HG03520 (cell line): ENCODE data around the gene PARD6G.
A peak's percentile ranks its signal among the peaks of the same experiment; 100 is the strongest.
"Not testable (repeated sequence)": the region's sequence is repeated elsewhere in the genome, so short reads cannot be mapped to it uniquely, and the experiment has no call there.

ENCODE experiments used
- ATAC-seq: cut with Tn5 transposase; IDR thresholded peaks from one replicate; pipeline ENCODE4 v1.9.1; 2021; ENCODE audit warnings: mild to moderate bottlenecking, moderate library complexity; ENCODE audit not compliant: unreplicated experiment

Gene PARD6G

GRCh38 chr18:80175451-80176204 is 71.7 kb downstream of the PARD6G start:
- no peak for ATAC-seq

DNA sequence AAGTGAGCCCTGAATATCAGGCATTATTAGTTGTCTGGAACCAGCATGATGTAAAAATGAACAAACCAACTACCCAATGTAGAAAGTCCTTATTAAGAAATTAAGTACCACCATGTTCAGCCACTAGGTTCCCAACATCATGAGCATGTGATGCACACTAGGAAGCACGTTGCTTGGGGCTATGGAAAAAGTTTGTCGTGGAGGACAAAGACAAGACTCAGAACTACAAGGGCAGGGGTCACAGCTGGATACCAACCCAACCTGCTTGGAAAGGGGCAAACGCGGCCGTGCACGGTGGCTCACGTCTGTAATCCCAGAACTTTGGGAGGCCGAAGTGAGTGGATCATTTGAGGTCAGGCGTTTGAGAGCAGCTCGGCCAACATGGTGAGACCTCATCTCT is 74.3 kb downstream of the PARD6G start:
- ATAC-seq = no peak

- ATAC-seq = no peak
Observed at GRCh38 chr18:80172056-80172455, 75.3 kb downstream of the PARD6G start.

- ATAC-seq = no peak
Observed at GRCh38 chr18:80171054-80171872, 76.1 kb downstream of the PARD6G start.

DNA sequence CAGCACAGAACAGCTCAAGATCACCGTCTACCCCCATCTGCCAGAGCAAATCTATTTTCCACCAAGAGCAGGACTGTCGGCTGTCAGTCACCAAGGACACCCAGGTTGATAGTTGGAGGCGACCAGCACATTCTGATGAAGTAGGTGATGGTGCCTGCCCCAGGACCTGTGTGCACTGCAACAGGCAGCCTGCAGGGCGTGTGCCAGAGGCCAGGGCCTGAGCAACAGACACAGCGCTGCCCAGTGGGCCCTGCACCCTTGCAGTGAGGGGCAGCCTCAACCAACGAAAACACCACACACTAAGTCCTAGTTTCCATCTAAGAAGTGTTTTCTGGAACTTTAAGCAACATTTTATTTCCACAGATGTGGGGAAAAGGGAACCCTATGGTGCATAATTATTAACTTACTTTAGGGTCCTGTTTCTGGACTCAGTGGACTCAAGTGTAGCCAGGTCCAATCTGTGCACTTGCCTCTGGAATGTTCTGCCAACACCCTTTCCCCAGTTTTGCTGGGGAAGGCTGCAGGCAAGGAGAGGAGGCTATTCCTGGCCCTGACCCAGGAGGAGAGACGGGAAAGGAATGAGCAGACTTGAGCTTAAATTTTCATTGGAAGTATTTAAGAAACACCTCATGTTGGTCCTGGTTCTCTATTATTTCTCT is 76.8 kb downstream of the PARD6G start:
- no peak for ATAC-seq

- ATAC-seq = no peak
Observed at GRCh38 chr18:80169607-80170006, 77.7 kb downstream of the PARD6G start.

DNA sequence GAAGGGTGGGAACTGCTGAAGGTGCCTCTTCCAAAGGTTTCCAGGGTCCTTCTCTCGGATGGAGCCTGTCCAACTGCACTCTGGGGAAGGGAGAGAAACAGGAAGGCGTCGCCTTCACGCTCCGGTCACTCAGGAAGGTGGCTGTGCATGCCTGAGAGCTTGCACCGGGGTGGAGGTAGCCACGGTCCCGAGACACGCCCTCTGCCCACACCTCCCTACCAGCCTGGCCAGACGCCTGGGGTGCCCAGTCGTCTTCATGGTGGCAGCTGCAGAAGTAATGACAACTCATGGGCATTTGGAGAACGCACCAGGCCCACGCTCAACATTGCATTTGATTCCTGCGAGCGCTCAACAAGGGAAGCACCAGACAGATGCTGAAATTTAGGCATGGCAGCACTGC is 78.3 kb downstream of the PARD6G start:
- no peak for ATAC-seq

DNA sequence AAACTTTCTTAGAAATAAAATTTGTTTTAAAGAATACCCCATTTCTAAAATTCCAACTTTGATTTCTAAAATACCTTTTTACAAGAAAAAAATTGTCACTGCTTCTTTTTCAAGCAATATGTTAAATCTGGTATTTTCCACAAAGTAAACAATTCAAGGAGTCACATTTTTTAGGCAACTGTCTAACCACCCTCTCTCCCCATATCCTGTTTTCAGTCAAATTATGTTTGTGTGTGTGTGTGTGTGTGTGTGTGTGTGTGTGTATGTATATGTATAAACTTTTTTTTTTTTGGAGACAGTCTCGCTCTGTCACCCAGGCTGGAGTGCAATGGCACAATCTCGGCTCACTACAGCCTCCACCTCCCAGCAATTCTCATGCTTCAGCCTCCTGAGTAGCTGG is 79.0 kb downstream of the PARD6G start:
- ATAC-seq = no peak

DNA sequence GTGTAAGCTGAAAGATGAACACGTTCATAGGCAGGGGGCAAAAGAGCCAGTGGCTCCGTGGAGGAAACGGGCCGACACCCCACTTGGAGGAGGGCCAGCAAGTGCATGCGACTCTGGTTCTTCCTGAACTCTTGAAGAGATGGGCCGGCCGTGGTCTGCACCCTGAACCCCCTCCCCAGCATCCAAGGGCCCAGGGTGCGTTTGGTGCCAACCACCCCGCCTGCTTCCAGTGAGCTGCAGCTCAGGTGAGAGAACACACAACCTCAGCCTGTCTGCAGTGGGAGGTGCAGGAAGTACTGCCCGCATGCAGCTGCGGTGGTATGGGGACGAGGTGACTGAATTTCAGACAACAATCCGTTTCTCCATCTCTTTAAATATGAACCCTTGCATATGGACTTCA is 79.4 kb downstream of the PARD6G start:
- no peak for ATAC-seq

GRCh38 chr18:80167331-80167730 is 80.0 kb downstream of the PARD6G start:
- no peak for ATAC-seq

- ATAC-seq = no peak
Observed at GRCh38 chr18:80166725-80167124, 80.6 kb downstream of the PARD6G start.

- ATAC-seq = no peak
Observed at GRCh38 chr18:80166240-80166639, 81.1 kb downstream of the PARD6G start.

DNA sequence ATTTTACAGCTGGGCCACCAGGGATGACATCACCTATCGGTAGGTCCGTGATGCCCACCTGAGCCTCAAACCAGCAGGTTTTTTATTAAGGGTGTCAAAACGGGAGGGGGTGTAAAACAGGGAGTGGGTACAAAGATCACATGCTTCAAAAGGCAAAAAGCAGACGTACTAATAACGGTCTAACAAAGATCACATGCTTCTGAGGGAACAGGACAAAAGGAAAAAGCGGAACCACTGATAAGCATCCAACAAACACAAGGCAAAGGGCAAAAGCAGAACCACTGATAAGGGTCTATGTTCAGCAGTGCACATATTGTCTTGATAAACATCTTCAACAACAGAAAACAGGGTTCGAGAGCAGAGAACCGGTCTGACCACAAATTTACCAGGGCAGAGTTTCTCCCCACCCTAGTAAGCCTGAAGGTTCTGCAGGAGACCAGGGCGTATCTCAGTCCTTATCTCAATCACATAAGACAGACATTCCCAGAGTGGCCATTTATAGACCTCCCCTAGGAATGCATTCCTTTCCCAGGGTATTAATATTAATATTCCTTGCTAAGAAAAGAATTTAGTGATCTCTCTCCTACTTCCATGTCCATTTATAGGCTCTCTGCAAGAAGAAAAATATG is 82.5 kb downstream of the PARD6G start:
- ATAC-seq = not testable (repeated sequence)

DNA sequence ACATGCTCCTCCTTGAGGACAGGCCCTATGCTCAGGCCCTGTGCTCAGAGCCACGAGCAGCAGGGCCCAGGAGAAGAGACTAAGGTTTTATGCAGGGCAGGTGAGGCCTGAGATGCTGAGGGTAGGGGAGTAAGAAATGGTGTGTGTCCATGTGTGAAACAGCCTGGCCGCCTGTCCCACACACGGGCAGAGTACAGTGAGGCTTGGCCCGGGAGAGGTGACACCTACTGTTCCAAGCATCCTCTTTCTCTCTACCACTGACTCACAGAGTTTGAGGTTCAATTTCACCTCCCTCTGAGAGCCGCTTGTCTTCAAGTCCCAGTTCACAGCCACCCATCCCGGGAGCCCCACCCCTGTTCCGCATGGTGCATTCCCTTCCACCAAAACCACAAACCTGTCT is 84.1 kb downstream of the PARD6G start:
- no peak for ATAC-seq

DNA sequence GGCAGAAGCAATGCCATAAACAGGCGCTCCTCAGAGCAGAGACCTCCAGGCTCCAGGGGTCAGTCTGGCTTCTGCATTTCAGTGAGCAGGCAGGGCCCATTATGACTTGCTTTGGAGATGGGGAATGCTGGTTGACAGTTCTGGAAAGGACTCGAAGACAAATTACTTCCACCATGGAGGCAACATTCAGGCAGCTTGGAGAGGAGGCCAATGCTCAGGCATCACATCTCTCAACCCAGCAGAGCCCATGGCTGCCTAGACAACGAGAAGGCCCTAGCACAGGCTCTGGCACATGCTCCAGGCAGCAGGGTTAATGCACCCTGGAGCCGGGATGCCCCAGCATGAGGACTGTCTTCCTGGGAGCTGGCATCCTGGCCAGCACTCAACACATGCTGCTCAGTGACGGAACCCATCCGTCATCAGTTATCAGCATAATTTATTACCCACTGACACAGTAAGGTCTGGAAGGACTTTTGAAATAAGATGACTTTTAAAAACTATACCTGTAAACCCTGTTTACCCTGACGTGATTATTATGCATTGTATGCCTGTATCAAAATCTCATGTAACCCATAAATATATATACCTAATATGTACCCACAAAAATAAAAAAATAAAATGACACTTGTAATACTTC is 85.4 kb downstream of the PARD6G start:
- ATAC-seq = no peak

DNA sequence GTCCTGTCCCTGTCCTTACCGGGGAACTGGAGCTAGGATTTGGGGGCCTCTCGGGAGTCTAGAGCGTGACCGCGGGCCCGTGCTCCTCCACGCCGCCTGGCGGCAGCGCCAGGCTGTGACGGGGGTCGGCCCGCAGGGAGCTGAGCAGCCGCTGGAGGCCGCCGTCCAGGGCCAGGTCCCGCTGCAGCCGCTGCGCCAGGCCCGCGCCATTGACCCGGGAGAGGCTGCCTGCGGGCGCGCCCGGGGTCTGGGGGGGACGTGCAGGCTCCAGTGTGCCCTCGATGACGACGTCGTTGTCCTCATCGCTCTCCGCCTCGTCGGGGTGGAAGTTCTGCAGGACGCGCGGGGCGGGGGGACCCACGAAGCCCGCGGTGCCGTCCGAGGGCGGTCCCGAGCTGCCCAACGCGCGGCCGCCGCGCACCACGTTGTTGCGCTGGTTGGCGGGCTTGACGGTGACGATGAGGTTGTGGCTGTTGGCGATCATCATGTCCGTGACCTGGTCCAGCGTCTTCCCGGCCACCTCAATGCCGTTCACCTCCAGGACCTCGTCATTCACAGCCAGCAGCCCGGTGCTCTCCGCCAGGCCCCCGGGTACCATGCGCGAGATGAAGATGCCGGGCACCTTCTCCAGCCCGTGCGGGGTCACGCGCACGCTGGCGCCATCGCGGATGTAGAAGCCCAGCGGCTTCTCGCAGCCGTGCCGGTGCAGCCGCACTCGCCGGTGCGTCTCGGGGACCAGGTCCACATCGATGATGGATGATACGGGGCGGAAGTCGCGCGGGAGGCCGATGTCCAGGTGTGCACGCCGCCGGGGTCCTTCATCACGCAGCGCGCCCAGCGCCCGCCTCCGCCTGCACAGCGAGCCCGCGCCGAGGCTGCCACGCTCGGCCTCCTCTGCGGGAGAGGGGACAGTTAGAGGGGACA is 87.3 kb downstream of the PARD6G start:
- no peak for ATAC-seq

DNA sequence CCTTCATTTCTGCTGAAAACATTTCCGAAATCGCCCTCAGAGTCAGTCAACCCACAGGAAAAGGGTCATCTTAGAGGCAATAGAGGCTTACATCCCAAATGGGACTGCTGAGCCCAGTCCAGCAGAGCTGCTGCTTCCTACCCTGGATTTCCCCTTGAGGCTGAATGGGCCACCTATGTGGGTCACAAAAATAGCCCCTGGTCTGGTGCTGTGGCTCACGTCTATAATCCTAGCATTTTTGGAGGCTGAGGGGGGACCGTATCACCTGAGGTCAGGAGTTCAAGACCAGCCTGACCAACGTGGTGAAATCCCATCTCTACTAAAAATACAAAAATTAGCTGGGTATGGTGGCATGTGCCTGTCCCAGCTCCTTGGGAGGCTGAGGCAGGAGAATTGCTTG is 88.9 kb downstream of the PARD6G start:
- no peak for ATAC-seq

DNA sequence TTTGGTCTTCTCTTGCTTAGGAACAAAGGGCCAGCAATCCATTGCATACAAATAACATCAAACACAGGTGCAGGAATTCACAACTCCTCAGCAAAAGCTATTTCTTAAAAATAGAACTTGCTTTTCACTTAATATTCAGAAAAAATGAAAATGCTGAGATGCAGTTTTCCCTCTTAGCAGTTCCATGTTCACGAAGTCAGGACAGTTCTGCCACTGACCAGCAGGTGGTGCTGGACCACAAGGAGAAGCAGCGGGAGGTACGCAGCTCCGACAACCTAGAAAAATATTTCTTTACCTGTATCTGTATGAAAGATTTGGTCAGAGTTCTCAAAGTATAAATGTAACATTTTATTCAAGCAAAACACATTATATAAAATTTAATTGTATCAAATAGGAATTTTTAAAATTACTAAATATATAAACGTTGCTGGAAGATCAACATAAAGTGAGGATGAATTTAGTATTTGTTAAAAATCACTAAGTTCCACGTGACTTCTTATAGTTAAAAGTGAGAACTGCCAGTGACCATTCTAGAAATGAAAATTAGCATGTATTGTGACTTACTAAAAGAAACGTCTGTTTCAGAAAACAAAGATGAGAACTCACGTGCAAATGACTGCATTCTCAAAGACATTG is 89.5 kb downstream of the PARD6G start:
- ATAC-seq = no peak

GRCh38 chr18:80154293-80154692 is 93.0 kb downstream of the PARD6G start:
- peak; percentile 90 for ATAC-seq
